Measurements from ENCODE around the gene PDSS2. TPM values are rescaled to one million over a fixed set of nuclear protein-coding genes. Genes with fewer than 3 reads are reported as not detected.

PDSS2 gene
- total RNA-seq, 1 experiment from 2014 or later, result 12.1 TPM

GRCh38 chr6:107310362-107310761 lies 149.0 kb downstream of the PDSS2 start:
- H3K27ac ChIP-seq (ENCODE audit: insufficient read length, low read depth, low read length), result no peak overlapping the region
- H3K9ac ChIP-seq (ENCODE audit: extremely low read depth, insufficient read length, low read length), result no peak overlapping the region
- no peak overlapping the region for H3K14ac ChIP-seq (ENCODE audit: insufficient read depth, low read length)
- H3K79me1 ChIP-seq (ENCODE audit: insufficient read depth, low read depth, low read length, poor library complexity, severe bottlenecking), result no peaks in the 10 kb centered on the region
- no peak overlapping the region for H4K91ac ChIP-seq (ENCODE audit: insufficient read length, low read depth, low read length)
- DNase-seq, result no peak
- no peak overlapping the region for H2BK12ac ChIP-seq (ENCODE audit: insufficient read length, low read depth, low read length)
- H3K27ac Mint-ChIP-seq, result no peak overlapping the region
- H2BK20ac ChIP-seq (ENCODE audit: low read depth, low read length, poor library complexity, severe bottlenecking), result no peak overlapping the region
- H2AFZ ChIP-seq (ENCODE audit: low read length), result no peak overlapping the region
- TF ChIP-seq CTCF (conservative IDR thresholded peaks at IDR 0.05), result no peak
- no peaks in the 10 kb centered on the region for H3K9me3 ChIP-seq (ENCODE audit: control insufficient read depth, low read depth, low read length)
- H2BK120ac ChIP-seq (ENCODE audit: low read depth, low read length, poor library complexity, severe bottlenecking), result no peak overlapping the region
- H3K27me3 Mint-ChIP-seq (ENCODE audit: low read depth), result no peaks in the 10 kb centered on the region
- no peak overlapping the region for H2AK5ac ChIP-seq (ENCODE audit: insufficient read length, low read length)
- no peak overlapping the region for H3K56ac ChIP-seq (ENCODE audit: insufficient read length, low read depth, low read length)
- no peak overlapping the region for H3K4me3 Mint-ChIP-seq
- no peak overlapping the region for H3K23ac ChIP-seq (ENCODE audit: insufficient read length, low read depth, low read length)
- no peak overlapping the region for H3T11ph ChIP-seq (ENCODE audit: low read length)
- no peaks in the 10 kb centered on the region for H4K20me1 ChIP-seq (ENCODE audit: control insufficient read depth, insufficient read depth, insufficient read length)
- H2BK5ac ChIP-seq (ENCODE audit: insufficient read length, low read length), result no peak overlapping the region
- no peak overlapping the region for H3K4me2 ChIP-seq (ENCODE audit: insufficient read depth, insufficient read length, low read length)
- no peaks in the 10 kb centered on the region for H3K9me3 Mint-ChIP-seq
- H3K36me3 Mint-ChIP-seq (ENCODE audit: insufficient read depth in 1 of 3, low read depth in 3 of 3), result no peaks in the 10 kb centered on the region
- H3K4ac ChIP-seq (ENCODE audit: low read depth, low read length), result no peak overlapping the region
- H3K4me1 Mint-ChIP-seq, result 0 out of 4 replicates have a peak, but pooled peaks cover 2% of the 10 kb centered on the region in 2 experiments
- H3K23me2 ChIP-seq (ENCODE audit: insufficient read length, low read depth, low read length, poor library complexity, severe bottlenecking), result no peaks in the 10 kb centered on the region
- H4K8ac ChIP-seq (replicated peaks; ENCODE audit: insufficient read length, low read depth, low read length), result no peak overlapping the region
- H3K18ac ChIP-seq (ENCODE audit: insufficient read length, low read depth, low read length), result no peak overlapping the region
- H3K4me1 ChIP-seq (ENCODE audit: insufficient read depth, low read length), result no peaks in the 10 kb centered on the region
- no peaks in the 10 kb centered on the region for H3K79me2 ChIP-seq (ENCODE audit: insufficient read depth, low read length)
- no peaks in the 10 kb centered on the region; the same call in 1 of the 2 replicates for H3K27me3 ChIP-seq (ENCODE audit: insufficient read depth, low read length)
- no CpG with 5 or more reads among the region's 3 CpGs for WGBS (ENCODE audit: extremely low coverage, insufficient read length, low lambda C conversion rate)
- no peak overlapping the region for H2BK15ac ChIP-seq (ENCODE audit: low read depth, low read length)
- H4K5ac ChIP-seq (ENCODE audit: insufficient read length, low read depth, low read length), result no peak overlapping the region
